HepG2 (cell line): Measurements from ENCODE around the gene NAV2. TPM values are rescaled to one million over a fixed set of nuclear protein-coding genes. Genes with fewer than 3 reads are reported as not detected.

ENCODE experiments used
- ATAC-seq: fragments of 200-7000 bp; cut with Tn5 transposase; 3 replicates; pipeline ENCODE4 v1.9.1; 2020; ENCODE audit warnings: mild to moderate bottlenecking, moderate library complexity
- BruUV-seq: library from RNA; stranded (reverse); fragments of 400-500 nt; replicated peaks from 2 replicates; lab custom pipeline; 2021; lab: Mats Ljungman, UMichigan
- CTCF ChIA-PET: fragments of 300-600 bp; formaldehyde crosslinking; extraction: SDS; loops from one replicate; lab custom pipeline; 2021; ENCODE audit warnings: low total read pairs, inconsistent platforms, low intra/inter-chr PET ratio; lab: Yijun Ruan, JAX
- POLR2A ChIA-PET: fragments of 350-600 bp; sonication (Branson Sonifier 250); formaldehyde crosslinking; loops from one replicate; lab custom pipeline; 2020; ENCODE audit warnings: antibody characterized with exemption, inconsistent platforms; lab: Yijun Ruan, JAX
- DNase-seq: peaks from one replicate; pipeline ENCODE4 v3.0.0-alpha.2; 2015; ENCODE audit warnings: low spot score
- FAIRE-seq: peaks from 3 replicates; lab custom pipeline; 2011; peaks lifted over from hg19 to GRCh38; lab: Jason Lieb, UNC
- H2AFZ ChIP-seq: one replicate; pipeline ENCODE4 v1.6.1; 2011; ENCODE audit warnings: low read length, inconsistent platforms
- H3K27ac ChIP-seq: fragments of 300-600 bp; 3 replicates; pipeline ENCODE4 v1.8.0; 2011; ENCODE audit warnings: mixed run types, mild to moderate bottlenecking, mixed read lengths, low read length, inconsistent platforms; ENCODE audit not compliant: insufficient read depth; ENCODE audit errors: extremely low read length
- H3K27me3 ChIP-seq, 2 experiments: fragments of 200-600 bp in 1 of 2; 2 replicates in 1 of 2; 3 replicates in 1 of 2; pipeline versions ENCODE4 v1.6.0 to v1.8.0; 2011; ENCODE audit warnings: low read length in 2 of 2, mild to moderate bottlenecking in 2 of 2, moderate library complexity in 2 of 2, inconsistent platforms in 1 of 2; ENCODE audit not compliant: insufficient read depth in 2 of 2, control insufficient read depth in 1 of 2
- H3K36me3 ChIP-seq, 2 experiments: fragments of 200-600 bp in 1 of 2; replicated peaks in 1 of 2; 2 replicates in 1 of 2; 3 replicates in 1 of 2; pipeline versions ENCODE4 v1.5.1 to v1.8.0; 2011; ENCODE audit warnings: low read length in 2 of 2, inconsistent platforms in 1 of 2; ENCODE audit not compliant: insufficient read depth in 2 of 2, control insufficient read depth in 1 of 2
- H3K4me1 ChIP-seq: 2 replicates; pipeline ENCODE4 v1.5.1; 2012; ENCODE audit warnings: low read length, inconsistent platforms; ENCODE audit not compliant: insufficient read depth
- H3K4me2 ChIP-seq: 2 replicates; pipeline ENCODE4 v1.6.0; 2011; ENCODE audit warnings: low read depth, low read length, inconsistent platforms
- H3K4me3 ChIP-seq, 3 experiments: fragments of 200-600 bp in 1 of 3; sonication (generic), shearing (Covaris generic) in 1 of 3; replicated peaks in 1 of 3; 2 replicates each; pipeline ENCODE4 v1.5.1; 2011 to 2016; ENCODE audit warnings: low read length in 3 of 3, inconsistent platforms in 2 of 3, low read depth in 2 of 3, mild to moderate bottlenecking in 2 of 3, control low read depth in 1 of 3, mixed read lengths in 1 of 3; ENCODE audit not compliant: insufficient read depth in 1 of 3
- H3K79me2 ChIP-seq: one replicate; pipeline ENCODE4 v1.6.1; 2011; ENCODE audit warnings: low read length, inconsistent platforms; ENCODE audit not compliant: insufficient read depth
- H3K9ac ChIP-seq: 2 replicates; pipeline ENCODE4 v1.6.0; 2011; ENCODE audit warnings: mild to moderate bottlenecking, low read depth, low read length, inconsistent platforms; ENCODE audit not compliant: insufficient read depth
- H3K9me3 ChIP-seq: 2 replicates; pipeline ENCODE4 v1.5.1; 2012; ENCODE audit warnings: mild to moderate bottlenecking, low read length
- H4K20me1 ChIP-seq: 2 replicates; pipeline ENCODE4 v1.6.0; 2011; ENCODE audit warnings: inconsistent platforms, mild to moderate bottlenecking, low read length, moderate library complexity; ENCODE audit not compliant: insufficient read depth
- ATF5 ChIP-seq: sonication (generic); formaldehyde crosslinking; IDR thresholded peaks from 2 replicates; pipeline ENCODE4 v1.4.0; 2020; ENCODE audit warnings: mild to moderate bottlenecking, low read depth, missing genetic modification reagents
- DDIT3 ChIP-seq: sonication (generic); formaldehyde crosslinking; IDR thresholded peaks from 2 replicates; pipeline ENCODE4 v1.4.0; 2020; ENCODE audit warnings: mild to moderate bottlenecking, missing genetic modification reagents
- EED ChIP-seq: sonication (generic); formaldehyde crosslinking; IDR thresholded peaks from 2 replicates; pipeline ENCODE4 v1.5.0; 2020; ENCODE audit warnings: mild to moderate bottlenecking, missing genetic modification reagents
- FOSL1 ChIP-seq: sonication (generic); formaldehyde crosslinking; IDR thresholded peaks from 2 replicates; pipeline ENCODE4 v1.9.0; 2021; ENCODE audit warnings: missing genetic modification reagents, borderline replicate concordance
- FOXC1 ChIP-seq: sonication (generic); formaldehyde crosslinking; IDR thresholded peaks from 2 replicates; pipeline ENCODE4 v1.8.0; 2022; ENCODE audit warnings: mild to moderate bottlenecking, missing genetic modification reagents, borderline replicate concordance
- FOXK2 ChIP-seq: fragments of 450-650 bp; IDR thresholded peaks from 2 replicates; pipeline ENCODE4 v1.6.1; 2016
- KDM3A ChIP-seq: IDR thresholded peaks from 2 replicates; pipeline ENCODE4 v1.6.1; 2018; ENCODE audit warnings: low read depth, missing compliant biosample characterization
- MYNN ChIP-seq: sonication (generic); formaldehyde crosslinking; IDR thresholded peaks from 2 replicates; pipeline ENCODE4 v1.4.0; 2020; ENCODE audit warnings: mild to moderate bottlenecking, low read depth, missing genetic modification reagents
- RELA ChIP-seq: sonication (generic); formaldehyde crosslinking; IDR thresholded peaks from 2 replicates; pipeline ENCODE4 v1.4.0; 2020; ENCODE audit warnings: missing genetic modification reagents
- SKI ChIP-seq: fragments of 450-650 bp; IDR thresholded peaks from one replicate; pipeline ENCODE4 v1.6.1; 2018; ENCODE audit warnings: mild to moderate bottlenecking; ENCODE audit not compliant: partially characterized antibody
- ZBTB42 ChIP-seq: sonication (generic); formaldehyde crosslinking; IDR thresholded peaks from 2 replicates; pipeline ENCODE4 v1.5.0; 2020; ENCODE audit warnings: mild to moderate bottlenecking, missing genetic modification reagents
- ZNF318 ChIP-seq: sonication (generic); formaldehyde crosslinking; IDR thresholded peaks from 2 replicates; pipeline ENCODE4 v1.4.0; 2020; ENCODE audit warnings: mild to moderate bottlenecking, missing genetic modification reagents
- ZNF589 ChIP-seq: sonication (generic); formaldehyde crosslinking; conservative IDR thresholded peaks from 2 replicates; pipeline ENCODE4 v1.8.0; 2022; ENCODE audit warnings: mild to moderate bottlenecking, moderate library complexity, missing genetic modification reagents
- ZNF598 ChIP-seq: sonication (generic); formaldehyde crosslinking; IDR thresholded peaks from 2 replicates; pipeline ENCODE4 v1.5.1; 2020; ENCODE audit warnings: mild to moderate bottlenecking, missing genetic modification reagents, borderline replicate concordance
- ZNF615 ChIP-seq: sonication (generic); formaldehyde crosslinking; IDR thresholded peaks from 2 replicates; pipeline ENCODE4 v1.5.0; 2020; ENCODE audit warnings: mild to moderate bottlenecking, missing genetic modification reagents, borderline replicate concordance
- WGBS: methylation state at CpG from one replicate; pipeline ENCODE4 v1.1.6; 2017; ENCODE audit warnings: low lambda C conversion rate; 5-methylcytosine and 5-hydroxymethylcytosine counted together
- in situ Hi-C: cut with HindIII; loops from 2 replicates; pipeline ENCODE4 v1.10.0; 2017; ENCODE audit warnings: low pct_unique_long_range_greater_than_20kb; ENCODE audit not compliant: extremely low pct_ligation_motif_present
- intact Hi-C: fragments of 100-400 bp; cut with micrococcal nuclease; formaldehyde crosslinking; loops from one replicate; pipeline ENCODE4 v1.10.0; 2022; ENCODE audit not compliant: unreplicated experiment
- polyA plus RNA-seq, 8 experiments: library from polyadenylated mRNA; depleted of rRNA in 3 of 8; stranded (reverse) in 7 of 8; unstranded in 1 of 8; fragments of >200 nt; fragmentation: Illumina TruSeq in 4 of 8; extraction: Trizol in 4 of 8; gene quantifications; 2 replicates each; pipeline versions ENCODE4 v1.2.1 to v1.2.3, GENCODE V29; 2011 to 2016; ENCODE audit warnings: low read depth in 4 of 8, missing spikeins in 1 of 8, mixed read lengths in 1 of 8; ENCODE audit not compliant: insufficient read depth in 1 of 8
- total RNA-seq, 5 experiments: library from RNA; depleted of rRNA; stranded (reverse); fragments of >200 nt; fragmentation: Illumina TruSeq; extraction: Trizol; gene quantifications; 2 replicates each; pipeline ENCODE4 v1.2.3, GENCODE V29; 2016; ENCODE audit warnings: low read depth in 1 of 5

Gene NAV2
- total and polyA plus RNA-seq, 2 of the 13 experiments (the other 11 are each of a cell fraction or from before 2014, with no cell fraction given): 9.3 to 34.6 TPM

GRCh38 chr11:19949606-19950005, 237.0 kb downstream of the NAV2 start:
- Histone ChIP-seq H3K27ac (no peak overlapping the region), H3K27me3 (no peaks in the 10 kb centered on the region), H3K36me3 (no peaks in the 10 kb centered on the region), H3K4me2 (no peak overlapping the region), H3K9ac (no peak overlapping the region), H2AFZ (no peak overlapping the region), H3K79me2 (no peaks in the 10 kb centered on the region), H3K4me3 (no peak overlapping the region), H3K4me1 (peaks cover 40% of the 10 kb centered on the region), H3K9me3 (no peaks in the 10 kb centered on the region), H4K20me1 (no peaks in the 10 kb centered on the region)
- FAIRE-seq (no peak), ATAC-seq (no peak), DNase-seq (no peak)
- no peak for TF ChIP-seq ZNF598 (CRISPR knock-in tag)
- no peak for TF ChIP-seq ATF5 (CRISPR knock-in tag)
- no peak for TF ChIP-seq FOXC1
- no peak for TF ChIP-seq MYNN
- TF ChIP-seq ZBTB42: no peak
- no peak for TF ChIP-seq KDM3A (CRISPR knock-in tag)
- TF ChIP-seq EED: no peak
- TF ChIP-seq FOXK2: no peak
- no peak for TF ChIP-seq SKI
- TF ChIP-seq ZNF318 (CRISPR knock-in tag): no peak
- no peak for TF ChIP-seq RELA (CRISPR knock-in tag)
- TF ChIP-seq FOSL1: no peak
- TF ChIP-seq ZNF615: no peak
- TF ChIP-seq ZNF589 (CRISPR knock-in tag): no peak
- no peak for TF ChIP-seq DDIT3 (CRISPR knock-in tag)
- BruUV-seq: no TSS peak
- ChIA-PET CTCF (interaction anchor here (0.7 to 3.7 kb wide), 2 partner anchors 11 to 160 kb away, joined by 3 to 30 read pairs; no protein-coding TSS in a partner anchor), POLR2A (interaction anchor here (1.1 kb wide), 1 partner anchor 36 kb away, joined by 3 read pairs; no protein-coding TSS in a partner anchor)
- intact Hi-C loops (no loop called here), in situ Hi-C loops (loop anchor here (5.0 to 10.0 kb wide), 3 partner anchors 78 to 405 kb away; no protein-coding TSS in a partner anchor)
- 88% methylated on average over 7 of the region's 7 CpGs for WGBS
